ENCODE measurements around the gene SLC12A2.
A peak's percentile ranks its signal among the peaks of the same experiment; 100 is the strongest.

The SLC12A2 gene

DNA sequence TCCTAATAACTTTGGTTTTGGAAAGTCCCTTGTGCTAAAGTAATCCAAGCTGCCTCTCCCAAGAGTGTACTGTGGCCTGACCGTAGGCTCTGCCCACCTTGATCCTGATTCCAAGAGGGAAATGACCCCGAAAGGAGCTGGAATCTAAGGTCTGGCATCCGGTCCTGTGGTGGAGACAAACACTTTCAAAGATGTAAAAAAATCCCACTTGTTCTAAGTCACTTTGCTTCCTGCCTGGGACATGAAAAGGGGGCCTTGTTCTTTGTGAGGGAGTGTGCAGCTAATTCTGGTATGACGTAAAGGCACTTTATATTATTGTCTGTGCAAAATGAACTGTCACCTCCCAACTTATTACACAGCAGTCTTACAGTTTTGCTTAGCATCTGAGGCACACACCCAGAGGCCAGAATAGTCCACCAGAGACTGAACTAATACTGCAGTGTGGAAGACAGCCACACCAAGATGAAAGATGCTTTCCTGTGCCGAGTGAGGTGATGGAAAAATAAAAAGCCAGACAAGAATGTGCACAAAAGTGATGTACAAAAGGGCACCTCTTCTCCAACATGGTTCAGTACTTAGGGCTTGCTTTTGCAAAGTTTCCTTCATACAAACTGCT, 128.7 kb downstream of the SLC12A2 start:
- no peaks in the 10 kb centered on the region for H3K79me1 ChIP-seq (ENCODE audit: low read length)
- no peak overlapping the region for H3K4ac ChIP-seq (ENCODE audit: low read depth, low read length)
- no peak overlapping the region for H3K18ac ChIP-seq (ENCODE audit: low read length)
- H3K9ac ChIP-seq (ENCODE audit: low read length): no peak overlapping the region
- no peak overlapping the region for H3K4me3 ChIP-seq (ENCODE audit: low read length)
- H2BK120ac ChIP-seq (ENCODE audit: low read depth, low read length): no peak overlapping the region
- H3K36me3 ChIP-seq (ENCODE audit: control insufficient read depth, insufficient read depth, low read length): no peaks in the 10 kb centered on the region
- no peaks in the 10 kb centered on the region for H3K27me3 ChIP-seq (ENCODE audit: insufficient read depth, low read length, poor library complexity)
- no peak overlapping the region for H4K5ac ChIP-seq (ENCODE audit: low read length)
- H2BK5ac ChIP-seq (ENCODE audit: low read length): no peak overlapping the region
- no peak overlapping the region for H3K56ac ChIP-seq (ENCODE audit: low read length)
- no peaks in the 10 kb centered on the region for H3K79me2 ChIP-seq (ENCODE audit: control insufficient read depth, insufficient read depth, low read length)
- no peak overlapping the region for H3K27ac ChIP-seq (ENCODE audit: low read depth, low read length)
- no peak overlapping the region for H3K4me2 ChIP-seq (ENCODE audit: low read length)
- H4K8ac ChIP-seq (ENCODE audit: low read depth, low read length): no peak overlapping the region
- DNase-seq: no peak
- WGBS (ENCODE audit: extremely low coverage, insufficient coverage, low lambda C conversion rate): no CpG with 5 or more reads among the region's 5 CpGs
- no peak overlapping the region for H2BK15ac ChIP-seq (replicated peaks; ENCODE audit: low read depth)
- no peak overlapping the region for H2AK5ac ChIP-seq (ENCODE audit: low read length)
- H3K4me1 ChIP-seq (ENCODE audit: control insufficient read depth, low read depth, low read length): no peaks in the 10 kb centered on the region
- no peak overlapping the region for H3K23ac ChIP-seq (ENCODE audit: low read length)

DNA sequence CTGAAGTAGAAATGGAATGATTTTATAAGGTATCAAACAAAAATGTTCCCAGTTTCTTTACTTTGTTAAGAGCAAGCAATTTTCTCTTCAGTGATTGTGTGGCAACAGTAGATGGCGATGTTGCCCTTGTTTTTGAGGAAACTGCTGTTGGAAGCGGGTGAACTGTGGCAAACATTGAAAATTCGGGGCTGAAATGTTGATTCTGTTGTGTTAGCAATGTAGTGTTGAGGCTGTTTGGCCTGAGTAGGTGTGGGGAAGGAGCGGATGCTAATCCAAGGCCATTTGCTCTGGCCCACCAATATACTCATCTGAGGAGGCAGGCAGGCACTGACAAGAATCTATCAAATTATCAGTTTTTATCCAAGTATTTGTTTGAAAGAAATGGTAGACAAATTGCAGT, 129.8 kb downstream of the SLC12A2 start:
- no peak overlapping the region for H2BK15ac ChIP-seq (replicated peaks; ENCODE audit: low read depth)
- H3K27ac ChIP-seq (ENCODE audit: low read depth, low read length): no peak overlapping the region
- no peaks in the 10 kb centered on the region for H3K36me3 ChIP-seq (ENCODE audit: control insufficient read depth, insufficient read depth, low read length)
- H3K4me1 ChIP-seq (ENCODE audit: control insufficient read depth, low read depth, low read length): no peaks in the 10 kb centered on the region
- no peaks in the 10 kb centered on the region for H3K27me3 ChIP-seq (ENCODE audit: insufficient read depth, low read length, poor library complexity)
- no peak overlapping the region for H3K4me3 ChIP-seq (ENCODE audit: low read length)
- no peak overlapping the region for H3K4ac ChIP-seq (ENCODE audit: low read depth, low read length)
- no peak overlapping the region for H2AK5ac ChIP-seq (ENCODE audit: low read length)
- H2BK120ac ChIP-seq (ENCODE audit: low read depth, low read length): no peak overlapping the region
- H4K8ac ChIP-seq (ENCODE audit: low read depth, low read length): no peak overlapping the region
- DNase-seq: peak; percentile 84
- H3K18ac ChIP-seq (ENCODE audit: low read length): no peak overlapping the region
- H3K79me2 ChIP-seq (ENCODE audit: control insufficient read depth, insufficient read depth, low read length): no peaks in the 10 kb centered on the region
- H3K23ac ChIP-seq (ENCODE audit: low read length): no peak overlapping the region
- no peak overlapping the region for H3K9ac ChIP-seq (ENCODE audit: low read length)
- no peak overlapping the region for H3K56ac ChIP-seq (ENCODE audit: low read length)
- no peak overlapping the region for H3K4me2 ChIP-seq (ENCODE audit: low read length)
- no peak overlapping the region for H2BK5ac ChIP-seq (ENCODE audit: low read length)
- WGBS (ENCODE audit: extremely low coverage, insufficient coverage, low lambda C conversion rate): no CpG with 5 or more reads among the region's 4 CpGs
- H4K5ac ChIP-seq (ENCODE audit: low read length): no peak overlapping the region
- no peaks in the 10 kb centered on the region for H3K79me1 ChIP-seq (ENCODE audit: low read length)

DNA sequence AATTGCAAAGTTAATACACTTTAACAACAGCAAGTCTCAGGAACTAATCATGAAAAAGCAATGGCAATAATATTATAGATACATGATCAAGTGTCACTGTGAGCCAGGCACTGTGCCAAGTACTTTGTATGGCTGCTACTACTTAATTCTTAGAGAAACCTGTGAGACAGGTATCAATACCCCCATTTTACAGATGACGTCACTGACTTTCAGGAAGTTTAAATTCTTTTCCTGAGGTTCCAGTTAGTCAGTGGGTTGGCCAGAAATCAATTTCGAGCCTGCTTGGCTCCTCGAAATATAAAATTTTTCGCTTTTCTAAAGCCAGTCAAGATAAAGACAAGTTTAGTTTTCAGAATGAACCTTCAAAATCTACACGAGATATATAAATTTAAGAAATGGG, 130.3 kb downstream of the SLC12A2 start:
- H2BK15ac ChIP-seq (replicated peaks; ENCODE audit: low read depth): no peak overlapping the region
- H3K4ac ChIP-seq (ENCODE audit: low read depth, low read length): no peak overlapping the region
- no peak for DNase-seq
- no peaks in the 10 kb centered on the region for H3K36me3 ChIP-seq (ENCODE audit: control insufficient read depth, insufficient read depth, low read length)
- no peak overlapping the region for H3K18ac ChIP-seq (ENCODE audit: low read length)
- H3K4me1 ChIP-seq (ENCODE audit: control insufficient read depth, low read depth, low read length): no peaks in the 10 kb centered on the region
- H3K27ac ChIP-seq (ENCODE audit: low read depth, low read length): no peak overlapping the region
- H3K79me1 ChIP-seq (ENCODE audit: low read length): no peaks in the 10 kb centered on the region
- no peak overlapping the region for H2AK5ac ChIP-seq (ENCODE audit: low read length)
- no CpG with 5 or more reads among the region's 5 CpGs for WGBS (ENCODE audit: extremely low coverage, insufficient coverage, low lambda C conversion rate)
- H3K79me2 ChIP-seq (ENCODE audit: control insufficient read depth, insufficient read depth, low read length): no peaks in the 10 kb centered on the region
- no peak overlapping the region for H4K8ac ChIP-seq (ENCODE audit: low read depth, low read length)
- H3K56ac ChIP-seq (ENCODE audit: low read length): no peak overlapping the region
- no peaks in the 10 kb centered on the region for H3K27me3 ChIP-seq (ENCODE audit: insufficient read depth, low read length, poor library complexity)
- no peak overlapping the region for H4K5ac ChIP-seq (ENCODE audit: low read length)
- H3K4me2 ChIP-seq (ENCODE audit: low read length): no peak overlapping the region
- H3K4me3 ChIP-seq (ENCODE audit: low read length): no peak overlapping the region
- H3K9ac ChIP-seq (ENCODE audit: low read length): no peak overlapping the region
- H2BK5ac ChIP-seq (ENCODE audit: low read length): no peak overlapping the region
- H3K23ac ChIP-seq (ENCODE audit: low read length): no peak overlapping the region
- no peak overlapping the region for H2BK120ac ChIP-seq (ENCODE audit: low read depth, low read length)

DNA sequence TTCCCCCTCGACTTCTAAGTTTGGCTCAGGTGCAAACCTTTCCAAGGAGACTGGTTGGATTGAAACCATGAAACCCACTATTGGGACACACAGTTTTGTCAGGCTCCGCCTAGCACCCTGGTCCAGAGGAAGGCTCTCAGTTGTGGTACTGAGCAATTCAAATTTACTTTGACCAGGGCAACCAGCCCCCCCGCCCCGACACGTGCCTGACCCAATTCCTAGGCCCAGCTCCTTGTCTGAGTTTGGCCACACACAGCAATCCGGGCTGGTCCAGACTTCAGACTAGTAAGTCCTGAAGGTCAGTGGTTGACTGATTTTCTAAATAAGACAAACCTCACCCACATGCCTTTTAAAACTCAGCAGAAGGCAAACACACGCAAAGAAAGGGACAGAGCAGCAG, 132.7 kb downstream of the SLC12A2 start:
- Histone ChIP-seq H3K36me3 (ENCODE audit: control insufficient read depth, insufficient read depth, low read length) (no peaks in the 10 kb centered on the region), H4K5ac (ENCODE audit: low read length) (no peak overlapping the region), H2AK5ac (ENCODE audit: low read length) (no peak overlapping the region), H3K23ac (ENCODE audit: low read length) (no peak overlapping the region), H3K27me3 (ENCODE audit: insufficient read depth, low read length, poor library complexity) (no peaks in the 10 kb centered on the region), H2BK5ac (ENCODE audit: low read length) (no peak overlapping the region), H3K18ac (ENCODE audit: low read length) (no peak overlapping the region), H3K56ac (ENCODE audit: low read length) (no peak overlapping the region), H3K27ac (ENCODE audit: low read depth, low read length) (no peak overlapping the region), H3K4me2 (ENCODE audit: low read length) (no peak overlapping the region), H2BK15ac (replicated peaks; ENCODE audit: low read depth) (no peak overlapping the region), H4K8ac (ENCODE audit: low read depth, low read length) (no peak overlapping the region), H3K79me1 (ENCODE audit: low read length) (no peaks in the 10 kb centered on the region), H2BK120ac (ENCODE audit: low read depth, low read length) (no peak overlapping the region), H3K4ac (ENCODE audit: low read depth, low read length) (no peak overlapping the region), H3K4me3 (ENCODE audit: low read length) (no peak overlapping the region), H3K9ac (ENCODE audit: low read length) (no peak overlapping the region), H3K79me2 (ENCODE audit: control insufficient read depth, insufficient read depth, low read length) (no peaks in the 10 kb centered on the region), H3K4me1 (ENCODE audit: control insufficient read depth, low read depth, low read length) (no peaks in the 10 kb centered on the region)
- DNase-seq: no peak
- no CpG with 5 or more reads among the region's 7 CpGs for WGBS (ENCODE audit: extremely low coverage, insufficient coverage, low lambda C conversion rate)

DNA sequence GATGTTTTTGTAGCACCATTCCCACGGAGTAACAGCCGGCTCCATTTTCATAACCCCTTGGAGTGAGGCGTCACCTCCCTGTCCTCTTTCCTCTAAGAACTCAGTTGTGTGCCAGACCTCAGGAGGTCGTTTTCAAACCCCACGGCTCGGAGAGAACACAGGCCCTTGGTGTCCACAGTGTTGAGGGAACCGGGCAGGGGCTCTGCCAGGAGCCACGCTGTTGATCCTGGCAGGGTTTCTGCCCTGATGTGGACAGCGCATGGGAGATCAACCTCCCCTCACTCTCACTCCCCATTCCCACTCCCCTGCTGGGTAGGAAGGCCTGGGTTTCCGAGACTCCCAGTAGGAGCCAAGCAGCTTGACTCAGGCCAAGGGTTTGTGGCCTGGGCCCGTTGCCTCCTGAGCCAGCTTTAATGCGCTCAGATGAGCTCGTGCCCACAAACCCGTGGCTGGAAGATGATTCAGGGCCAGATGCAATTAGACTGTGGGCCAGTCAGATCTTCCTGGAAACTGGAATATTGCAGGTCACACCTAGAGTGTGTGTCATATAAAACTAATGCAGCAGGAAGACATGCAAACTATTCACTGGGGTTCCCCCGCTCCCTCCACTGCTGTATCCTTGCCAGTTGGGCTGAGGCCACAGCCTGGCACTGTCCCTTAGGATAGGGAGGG, 133.4 kb downstream of the SLC12A2 start:
- no peak overlapping the region for H2BK5ac ChIP-seq (ENCODE audit: low read length)
- H3K18ac ChIP-seq (ENCODE audit: low read length): no peak overlapping the region
- no peaks in the 10 kb centered on the region for H3K79me1 ChIP-seq (ENCODE audit: low read length)
- no peak overlapping the region for H2AK5ac ChIP-seq (ENCODE audit: low read length)
- H3K56ac ChIP-seq (ENCODE audit: low read length): no peak overlapping the region
- no peak overlapping the region for H4K5ac ChIP-seq (ENCODE audit: low read length)
- no peak overlapping the region for H3K27ac ChIP-seq (ENCODE audit: low read depth, low read length)
- no peaks in the 10 kb centered on the region for H3K36me3 ChIP-seq (ENCODE audit: control insufficient read depth, insufficient read depth, low read length)
- no peak overlapping the region for H3K4me3 ChIP-seq (ENCODE audit: low read length)
- H2BK15ac ChIP-seq (replicated peaks; ENCODE audit: low read depth): no peak overlapping the region
- H3K23ac ChIP-seq (ENCODE audit: low read length): no peak overlapping the region
- no peak for DNase-seq
- no peaks in the 10 kb centered on the region for H3K27me3 ChIP-seq (ENCODE audit: insufficient read depth, low read length, poor library complexity)
- no peak overlapping the region for H3K4ac ChIP-seq (ENCODE audit: low read depth, low read length)
- no CpG with 5 or more reads among the region's 15 CpGs for WGBS (ENCODE audit: extremely low coverage, insufficient coverage, low lambda C conversion rate)
- H3K4me1 ChIP-seq (ENCODE audit: control insufficient read depth, low read depth, low read length): no peaks in the 10 kb centered on the region
- no peak overlapping the region for H3K4me2 ChIP-seq (ENCODE audit: low read length)
- no peak overlapping the region for H4K8ac ChIP-seq (ENCODE audit: low read depth, low read length)
- no peaks in the 10 kb centered on the region for H3K79me2 ChIP-seq (ENCODE audit: control insufficient read depth, insufficient read depth, low read length)
- no peak overlapping the region for H3K9ac ChIP-seq (ENCODE audit: low read length)
- no peak overlapping the region for H2BK120ac ChIP-seq (ENCODE audit: low read depth, low read length)

DNA sequence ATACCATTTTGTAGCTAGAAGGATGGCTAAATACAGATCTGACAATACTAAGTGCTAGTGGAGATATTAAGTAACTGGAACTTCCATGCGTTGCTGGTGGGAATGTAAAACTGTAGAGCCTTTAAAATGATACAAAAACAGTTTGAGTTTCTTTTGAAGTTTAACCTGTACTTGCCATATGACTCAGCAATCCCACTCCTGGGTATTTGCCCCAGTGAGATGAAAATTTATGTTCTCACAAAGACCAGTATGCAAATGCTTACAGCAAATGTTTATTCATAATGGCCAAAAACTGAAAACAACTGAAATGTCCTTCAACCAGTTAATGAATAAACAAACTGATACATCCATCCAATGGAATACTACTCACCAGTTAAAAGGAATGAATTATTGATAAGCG, 137.3 kb downstream of the SLC12A2 start:
- Histone ChIP-seq H3K79me1 (ENCODE audit: low read length) (no peaks in the 10 kb centered on the region), H3K36me3 (ENCODE audit: control insufficient read depth, insufficient read depth, low read length) (no peaks in the 10 kb centered on the region), H3K9ac (ENCODE audit: low read length) (no peak overlapping the region), H2BK120ac (ENCODE audit: low read depth, low read length) (no peak overlapping the region), H3K56ac (ENCODE audit: low read length) (no peak overlapping the region), H3K18ac (ENCODE audit: low read length) (no peak overlapping the region), H2AK5ac (ENCODE audit: low read length) (no peak overlapping the region), H3K4me3 (ENCODE audit: low read length) (no peak overlapping the region), H3K23ac (ENCODE audit: low read length) (no peak overlapping the region), H3K27ac (ENCODE audit: low read depth, low read length) (no peak overlapping the region), H2BK15ac (replicated peaks; ENCODE audit: low read depth) (no peak overlapping the region), H3K79me2 (ENCODE audit: control insufficient read depth, insufficient read depth, low read length) (no peaks in the 10 kb centered on the region), H3K4me2 (ENCODE audit: low read length) (no peak overlapping the region), H3K27me3 (ENCODE audit: insufficient read depth, low read length, poor library complexity) (no peaks in the 10 kb centered on the region), H3K4ac (ENCODE audit: low read depth, low read length) (no peak overlapping the region), H3K4me1 (ENCODE audit: control insufficient read depth, low read depth, low read length) (no peaks in the 10 kb centered on the region), H4K5ac (ENCODE audit: low read length) (no peak overlapping the region), H2BK5ac (ENCODE audit: low read length) (no peak overlapping the region), H4K8ac (ENCODE audit: low read depth, low read length) (no peak overlapping the region)
- DNase-seq: no peak
- no CpG with 5 or more reads among the region's 2 CpGs for WGBS (ENCODE audit: extremely low coverage, insufficient coverage, low lambda C conversion rate)
